AG04450 (cell line): ENCODE data around the gene CSTPP1. TPM values are rescaled to one million over a fixed set of nuclear protein-coding genes. Genes with fewer than 3 reads are reported as not detected.

Experiments
- CTCF ChIA-PET: fragments of 300-600, 350-600 bp; formaldehyde crosslinking; extraction: SDS; loops from one replicate; lab custom pipeline; 2022; ENCODE audit warnings: antibody characterized with exemption, inconsistent platforms; lab: Charles Lee
- POLR2A ChIA-PET: fragments of 350-600 bp; formaldehyde crosslinking; extraction: SDS; loops from one replicate; lab custom pipeline; 2021; ENCODE audit warnings: antibody characterized with exemption, inconsistent platforms; lab: Yijun Ruan, JAX
- DNase-seq: peaks from one replicate; pipeline ENCODE4 v3.0.0-alpha.2; 2011; ENCODE audit warnings: low read depth, low spot score
- H3K27ac ChIP-seq: one replicate; pipeline ENCODE4 v1.5.1; 2012; ENCODE audit warnings: low read depth, low read length, control low read depth
- H3K27me3 ChIP-seq: one replicate; pipeline ENCODE4 v1.6.0; 2012; ENCODE audit warnings: low read length; ENCODE audit not compliant: control insufficient read depth, insufficient read depth
- H3K4me3 ChIP-seq: 2 replicates; pipeline ENCODE4 v1.5.1; 2011; ENCODE audit warnings: mild to moderate bottlenecking, low read depth, low read length, control low read depth
- H3K9me3 ChIP-seq: 2 replicates; pipeline ENCODE4 v1.5.1; 2012; ENCODE audit warnings: low read length; ENCODE audit not compliant: control insufficient read depth, insufficient read depth
- CTCF ChIP-seq: IDR thresholded peaks from 2 replicates; pipeline ENCODE4 v1.5.1; 2011; ENCODE audit warnings: low read depth, low read length, control low read depth, inconsistent platforms
- polyA plus RNA-seq: library from polyadenylated mRNA; depleted of rRNA; stranded (reverse); fragments of >200 nt; gene quantifications from 2 replicates; pipeline ENCODE4 v1.2.3, GENCODE V29; 2011

The CSTPP1 gene
- polyA plus RNA-seq, 1 experiment: 30.2 TPM

DNA sequence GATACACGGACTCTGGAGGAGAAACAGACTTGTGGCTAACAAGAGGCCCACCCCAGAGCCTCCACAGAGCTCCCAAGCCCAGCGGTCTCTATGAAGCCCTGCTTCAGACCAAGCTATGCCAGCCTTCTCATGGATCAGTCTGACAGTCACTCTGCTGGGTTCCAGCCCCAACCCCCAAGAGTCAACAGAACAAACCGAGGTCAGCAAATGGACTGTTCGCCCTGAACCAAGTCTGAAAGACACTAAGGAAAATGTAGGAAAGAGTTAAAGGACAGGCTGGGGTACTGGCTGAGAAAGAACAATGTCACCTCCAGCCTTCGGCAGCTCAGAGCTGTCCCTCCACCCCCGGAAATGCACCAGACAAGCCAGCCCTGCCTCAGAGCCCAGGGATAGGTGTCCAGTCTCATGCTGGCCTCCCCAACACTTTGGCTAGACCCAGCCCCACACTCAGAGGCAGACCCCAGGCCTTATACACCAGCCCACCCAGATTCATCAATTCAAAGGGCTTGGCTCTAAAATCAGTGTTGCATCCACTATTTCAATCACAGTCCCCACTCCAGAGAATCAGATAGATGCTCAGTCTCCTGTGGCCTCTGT lies 236.3 kb downstream of the CSTPP1 start:
- Histone ChIP-seq H3K4me3 (no peak overlapping the region), H3K27me3 (no peaks in the 10 kb centered on the region), H3K27ac (no peak overlapping the region), H3K9me3 (no peaks in the 10 kb centered on the region; the same call in 1 of the 2 replicates)
- no peak for TF ChIP-seq CTCF
- POLR2A ChIA-PET: interaction anchor here (1.1 to 1.3 kb wide), 2 partner anchors 10 to 42 kb away, joined by 5 to 6 read pairs; partner anchors contain the start of gene DDB2
- no peak for DNase-seq
- CTCF ChIA-PET: interaction anchor here (2.7 kb wide), 1 partner anchor 182 kb away, joined by 9 read pairs; no protein-coding TSS in a partner anchor

DNA sequence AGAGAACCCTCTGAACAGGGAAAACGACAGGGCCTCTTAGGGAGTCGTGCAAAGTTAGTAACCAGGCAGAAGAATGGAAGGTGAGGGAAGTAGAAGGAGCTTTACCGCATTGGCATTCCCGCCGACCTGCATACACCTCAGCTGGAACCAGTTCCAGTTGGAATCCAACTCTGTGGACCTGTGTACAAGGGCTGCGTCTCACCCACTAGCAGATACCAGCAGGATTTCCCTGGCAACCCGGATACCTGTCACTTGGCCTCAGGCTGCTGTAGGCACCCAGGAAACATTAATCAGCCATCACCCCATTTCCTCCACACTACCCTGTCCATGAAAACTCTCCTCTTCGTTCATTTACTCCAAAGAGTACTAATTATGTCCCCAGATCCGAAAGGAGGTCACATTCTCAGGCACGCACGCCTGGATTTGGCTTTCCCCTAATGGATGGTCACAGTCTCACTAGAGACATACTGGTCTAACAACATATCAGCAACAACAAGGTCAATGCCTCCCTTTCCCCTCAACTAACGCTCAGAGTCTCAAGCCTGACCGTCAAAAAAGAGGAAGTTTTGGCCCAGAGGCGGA lies 239.3 kb downstream of the CSTPP1 start:
- no peak for DNase-seq
- Histone ChIP-seq H3K4me3 (peak overlapping the region; percentile 98), H3K27me3 (no peaks in the 10 kb centered on the region), H3K9me3 (no peaks in the 10 kb centered on the region; the same call in 1 of the 2 replicates), H3K27ac (peak overlapping the region; percentile 87)
- no peak for TF ChIP-seq CTCF
- ChIA-PET POLR2A (interaction anchor here (0.8 kb wide), 1 partner anchor 12 kb away, joined by 3 read pairs; no protein-coding TSS in a partner anchor), CTCF (interaction anchor here (1.2 to 1.8 kb wide), 2 partner anchors 84 to 179 kb away, joined by 4 to 8 read pairs; no protein-coding TSS in a partner anchor)

DNA sequence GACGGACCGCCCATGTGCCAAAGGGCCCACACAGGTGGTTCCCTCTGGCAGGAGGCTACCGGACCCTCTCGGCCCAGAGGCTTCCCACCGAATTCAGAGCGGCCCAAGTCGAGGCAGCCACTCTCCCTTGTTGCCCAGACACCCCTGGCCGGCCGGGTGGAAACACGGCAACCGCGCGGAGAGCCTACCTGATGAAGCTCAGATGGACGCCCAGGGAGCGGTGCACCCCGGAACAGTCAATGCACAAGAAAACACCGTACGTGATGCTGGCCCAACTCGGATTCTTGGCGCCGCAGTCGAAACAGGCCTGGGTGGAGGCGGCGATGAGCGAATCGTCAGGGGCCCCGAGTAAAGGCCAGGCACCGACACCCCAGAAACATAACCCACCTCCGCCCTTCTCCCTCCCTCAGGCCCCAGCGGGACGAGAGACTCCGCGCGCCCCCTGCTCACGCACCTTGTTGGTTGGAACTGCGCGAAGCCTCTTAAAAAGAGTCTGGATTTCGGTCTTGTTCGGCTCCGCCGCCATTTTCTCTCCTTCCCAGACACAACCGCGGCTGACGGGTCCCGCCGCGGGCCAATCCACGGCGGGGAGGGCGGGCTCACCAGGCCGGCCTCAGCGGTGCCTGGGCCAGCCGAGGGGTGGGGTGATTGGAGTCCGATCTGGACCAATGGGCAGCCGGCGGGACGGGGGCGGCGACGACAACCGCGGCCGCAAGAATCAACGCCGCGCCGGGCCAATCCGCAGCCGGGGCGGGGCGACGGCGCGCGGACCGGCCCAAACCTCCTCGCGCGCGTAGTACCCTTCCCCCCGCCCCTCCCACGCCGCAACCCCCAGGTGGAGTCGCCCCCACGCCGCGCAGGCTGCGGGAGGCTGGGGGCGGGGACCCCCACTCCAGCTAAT lies 240.0 kb downstream of the CSTPP1 start, which contains the start of gene ARFGAP2:
TSS of gene ARFGAP2 (minus strand) at position 552 of the 901 bp plus-strand sequence. CDS start at position 526, 26 bp downstream.
- Histone ChIP-seq H3K4me3 (peak within 1 kb of the TSS; percentile 98), H3K27ac (peak within 1 kb of the TSS; percentile 89), H3K9me3 (no peaks in the 10 kb centered on the region; the same call in 1 of the 2 replicates), H3K27me3 (no peaks in the 10 kb centered on the region)
- peak; percentile 84 for DNase-seq
- no peak for TF ChIP-seq CTCF
- POLR2A ChIA-PET: interaction anchor here (1.9 kb wide), 1 partner anchor 38 kb away, joined by 8 read pairs; the partner anchor contains the start of gene DDB2
- CTCF ChIA-PET: interaction anchor here (0.7 to 3.6 kb wide), 7 partner anchors 9 to 178 kb away, joined by 4 to 48 read pairs (median 8); partner anchors contain the start of gene NR1H3

- Histone ChIP-seq H3K4me3 (peak overlapping the region; percentile 68), H3K27ac (peak overlapping the region; percentile 89), H3K27me3 (no peaks in the 10 kb centered on the region), H3K9me3 (no peaks in the 10 kb centered on the region; the same call in 1 of the 2 replicates)
- peak; percentile 45 for DNase-seq
- ChIA-PET CTCF (interaction anchor here (0.6 to 3.6 kb wide), 11 partner anchors 10 to 261 kb away, joined by 3 to 48 read pairs (median 6); partner anchors contain the start of genes ACP2 and NR1H3), POLR2A (interaction anchor here (1.9 kb wide), 1 partner anchor 37 kb away, joined by 8 read pairs; the partner anchor contains the start of gene DDB2)
- peak; percentile 68 for TF ChIP-seq CTCF
These were observed 240.8 kb downstream of the CSTPP1 start for GRCh38 chr11:47177229-47177845.
